Activated T-cell treated with anti-CD3 and anti-CD28 coated beads, Interleukin-2, amount 50 U/mL, for 72 hours (primary cell): ENCODE data around the gene IRS1. TPM values are rescaled to one million over a fixed set of nuclear protein-coding genes. Genes with fewer than 3 reads are reported as not detected.
A peak's percentile ranks its signal among the peaks of the same experiment; 100 is the strongest.

Source experiments
- ATAC-seq, 2 donors: fragments of 150-1000 bp; cut with Tn5 transposase; replicated peaks in 1 of 2; 2 replicates each; pipeline ENCODE4 v1.10.0; 2021; ENCODE audit warnings: moderate library complexity in 2 of 2, mild to moderate bottlenecking in 1 of 2
- DNase-seq, 2 donors: peaks; one replicate each; pipeline ENCODE4 v3.0.0; 2021 to 2022; ENCODE audit warnings: mixed read lengths in 1 of 2
- H3K27ac Mint-ChIP-seq: one replicate; pipeline ENCODE4 v1.8.0; 2022; ENCODE audit warnings: mild to moderate bottlenecking, moderate library complexity, mixed read lengths
- H3K27me3 Mint-ChIP-seq: one replicate; pipeline ENCODE4 v1.8.0; 2022; ENCODE audit warnings: low read depth, mixed read lengths
- H3K36me3 Mint-ChIP-seq, 2 donors: one replicate each; pipeline ENCODE4 v1.8.0; 2022; ENCODE audit warnings: mixed read lengths in 2 of 2, mild to moderate bottlenecking in 1 of 2; ENCODE audit not compliant: insufficient read depth in 2 of 2
- H3K4me1 Mint-ChIP-seq: one replicate; pipeline ENCODE4 v1.8.0; 2022; ENCODE audit warnings: low read depth, mixed read lengths
- H3K4me3 Mint-ChIP-seq, 2 donors: one replicate each; pipeline ENCODE4 v1.8.0; 2022; ENCODE audit warnings: mild to moderate bottlenecking in 2 of 2, mixed read lengths in 2 of 2, moderate library complexity in 2 of 2
- H3K9me3 Mint-ChIP-seq, 2 donors: one replicate each; pipeline ENCODE4 v1.8.0; 2022; ENCODE audit warnings: mixed read lengths in 2 of 2
- total RNA-seq, 2 donors: library from RNA; stranded (reverse); gene quantifications; one replicate each; pipeline ENCODE4 v1.2.3, GENCODE V29; 2022

The IRS1 gene
- total RNA-seq, 2 donors from 2014 or later = 2.8 to 4.6 TPM

- H3K9me3 Mint-ChIP-seq = no peaks in the 10 kb centered on the region
- no peaks in the 10 kb centered on the region for H3K27me3 Mint-ChIP-seq
- no peak for DNase-seq
- no peak overlapping the region for H3K4me3 Mint-ChIP-seq
- H3K27ac Mint-ChIP-seq = no peak overlapping the region
- H3K4me1 Mint-ChIP-seq = peaks cover 11% of the 10 kb centered on the region
- H3K36me3 Mint-ChIP-seq = no peaks in the 10 kb centered on the region
- ATAC-seq = no peak
Observed at GRCh38 chr2:226755631-226756030, 44.0 kb downstream of the IRS1 start.

GRCh38 chr2:226754821-226755604, 44.6 kb downstream of the IRS1 start:
- no peaks in the 10 kb centered on the region for H3K9me3 Mint-ChIP-seq
- DNase-seq (no peak), ATAC-seq (no peak)
- H3K27me3 Mint-ChIP-seq = no peaks in the 10 kb centered on the region
- H3K4me1 Mint-ChIP-seq = peaks cover 11% of the 10 kb centered on the region
- H3K36me3 Mint-ChIP-seq = no peaks in the 10 kb centered on the region
- no peak overlapping the region for H3K4me3 Mint-ChIP-seq
- peak overlapping the region; percentile 19 for H3K27ac Mint-ChIP-seq

GRCh38 chr2:226752887-226753286, 46.7 kb downstream of the IRS1 start:
- Mint-ChIP-seq H3K27ac (no peak overlapping the region), H3K36me3 (no peaks in the 10 kb centered on the region), H3K4me1 (peaks cover 11% of the 10 kb centered on the region), H3K9me3 (peaks cover 0 to 1% of the 10 kb centered on the region in 2 donors), H3K27me3 (no peaks in the 10 kb centered on the region), H3K4me3 (no peak overlapping the region)
- no peak for ATAC-seq
- DNase-seq = no peak

DNA sequence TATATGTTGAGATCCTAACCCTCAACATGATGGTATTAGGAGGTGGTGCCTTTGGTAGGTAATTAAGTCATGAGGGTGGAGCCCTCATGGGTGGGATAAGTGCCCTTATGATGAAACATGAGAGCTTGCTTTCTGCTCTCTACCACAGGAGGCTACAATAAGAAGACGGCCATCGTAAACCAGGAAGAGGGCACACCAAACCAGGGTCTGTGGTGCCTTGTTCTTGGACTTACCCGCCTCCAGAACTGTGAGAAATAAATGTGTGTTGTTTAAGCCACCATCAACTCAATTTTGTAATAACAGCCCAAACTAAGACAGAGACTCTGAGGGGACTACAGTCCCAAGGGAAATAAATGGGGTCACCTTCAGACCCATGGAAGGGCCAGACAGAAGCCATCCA, 52.3 kb downstream of the IRS1 start:
- no peak overlapping the region for H3K27ac Mint-ChIP-seq
- no peak overlapping the region for H3K4me3 Mint-ChIP-seq
- DNase-seq (no peak), ATAC-seq (no peak)
- no peaks in the 10 kb centered on the region for H3K4me1 Mint-ChIP-seq
- H3K9me3 Mint-ChIP-seq = peaks cover 0 to 1% of the 10 kb centered on the region in 2 donors
- no peaks in the 10 kb centered on the region for H3K36me3 Mint-ChIP-seq
- no peaks in the 10 kb centered on the region for H3K27me3 Mint-ChIP-seq

DNA sequence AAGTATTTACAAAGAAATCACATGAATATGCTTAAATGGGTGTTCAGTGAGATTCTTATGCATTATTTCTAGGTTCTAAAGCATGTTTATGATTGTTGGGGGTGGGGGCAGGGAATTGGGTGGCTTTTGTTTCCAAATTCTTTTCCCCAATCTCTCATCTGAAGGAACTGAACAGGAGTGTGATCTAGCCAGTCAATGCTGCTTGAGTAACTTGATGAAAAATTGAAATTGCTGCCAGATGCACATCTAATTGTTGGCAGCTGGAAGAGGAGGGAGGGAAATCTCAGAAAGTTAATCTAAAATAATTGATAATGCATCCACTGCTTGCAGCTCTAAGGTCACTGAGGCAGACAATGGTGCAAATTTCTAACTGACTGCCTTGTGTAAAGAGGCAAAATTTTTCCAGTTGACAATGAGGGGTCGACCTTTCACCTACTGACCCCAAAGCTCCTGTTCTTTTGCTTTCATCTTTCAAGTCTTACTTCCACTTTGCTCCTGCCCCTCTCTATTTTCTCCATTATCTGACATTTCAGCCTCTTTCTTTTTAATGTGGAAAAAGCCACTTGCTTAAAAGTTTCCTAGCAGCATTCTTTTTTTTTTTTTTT, 53.3 kb downstream of the IRS1 start:
- Mint-ChIP-seq H3K4me1 (no peaks in the 10 kb centered on the region), H3K4me3 (no peak overlapping the region)

DNA sequence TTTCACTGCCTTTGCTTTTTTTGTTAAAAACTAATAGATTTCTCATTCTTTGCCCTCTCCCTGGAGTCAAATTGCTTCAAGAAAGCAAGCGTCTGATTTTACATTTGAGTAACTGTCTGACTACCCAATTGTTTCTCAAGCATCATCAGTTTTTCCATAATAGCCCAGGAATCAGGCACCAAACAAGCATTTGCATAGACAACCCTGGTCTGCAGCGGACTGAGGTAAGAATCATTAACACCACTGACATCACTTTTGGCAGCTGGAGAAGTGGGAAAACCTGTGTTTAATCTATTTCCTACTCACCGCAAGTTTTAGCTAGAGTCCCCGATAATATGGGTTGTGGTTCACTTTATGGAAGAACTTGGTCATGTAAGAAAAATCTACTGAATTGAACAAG, 55.7 kb downstream of the IRS1 start:
- Mint-ChIP-seq H3K4me3 (no peak overlapping the region), H3K27ac (no peak overlapping the region), H3K9me3 (no peaks in the 10 kb centered on the region), H3K27me3 (no peaks in the 10 kb centered on the region), H3K4me1 (no peaks in the 10 kb centered on the region), H3K36me3 (no peaks in the 10 kb centered on the region)
- ATAC-seq (no peak), DNase-seq (no peak)

More for the DNA sequence above, 53.3 kb downstream of the IRS1 start:
- no peak for ATAC-seq
- peaks cover 0 to 1% of the 10 kb centered on the region in 2 donors for H3K9me3 Mint-ChIP-seq
- no peak for DNase-seq
- H3K27ac Mint-ChIP-seq = no peak overlapping the region
- no peaks in the 10 kb centered on the region for H3K36me3 Mint-ChIP-seq
- no peaks in the 10 kb centered on the region for H3K27me3 Mint-ChIP-seq

DNA sequence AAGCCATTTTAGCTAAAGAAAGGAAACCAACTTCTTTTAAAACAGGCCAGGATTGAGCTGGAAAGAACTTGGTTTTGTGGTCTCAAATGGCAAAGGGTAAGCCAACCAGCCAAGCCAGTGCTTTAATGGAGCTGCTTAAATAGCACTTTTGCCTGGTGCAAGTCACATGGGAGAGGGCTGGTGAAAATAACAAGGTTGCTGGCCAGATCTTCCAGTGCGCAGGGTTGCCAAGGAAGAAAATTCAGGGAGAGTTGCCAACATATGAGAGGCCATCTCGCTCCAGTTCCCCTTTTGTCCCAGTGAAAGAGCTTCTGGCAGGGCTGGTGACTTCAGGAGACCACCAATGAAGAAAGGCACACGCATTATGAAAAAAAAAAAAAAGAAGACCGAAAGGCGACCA, 57.3 kb downstream of the IRS1 start:
- no peak overlapping the region for H3K27ac Mint-ChIP-seq
- no peaks in the 10 kb centered on the region for H3K4me1 Mint-ChIP-seq
- DNase-seq = no peak
- no peaks in the 10 kb centered on the region for H3K9me3 Mint-ChIP-seq
- no peaks in the 10 kb centered on the region for H3K27me3 Mint-ChIP-seq
- no peak for ATAC-seq
- no peak overlapping the region for H3K4me3 Mint-ChIP-seq
- no peaks in the 10 kb centered on the region for H3K36me3 Mint-ChIP-seq

GRCh38 chr2:226740039-226740648, 59.5 kb downstream of the IRS1 start:
- no peak for ATAC-seq
- Mint-ChIP-seq H3K36me3 (no peaks in the 10 kb centered on the region), H3K9me3 (no peaks in the 10 kb centered on the region)

GRCh38 chr2:226739545-226740030, 60.0 kb downstream of the IRS1 start:
- Mint-ChIP-seq H3K27me3 (no peaks in the 10 kb centered on the region), H3K36me3 (no peaks in the 10 kb centered on the region), H3K4me3 (no peak overlapping the region), H3K27ac (no peak overlapping the region), H3K9me3 (no peaks in the 10 kb centered on the region), H3K4me1 (peaks cover 6% of the 10 kb centered on the region)
- ATAC-seq (no peak), DNase-seq (no peak)

More at GRCh38 chr2:226740039-226740648, 59.5 kb downstream of the IRS1 start:
- H3K27me3 Mint-ChIP-seq = no peaks in the 10 kb centered on the region
- no peak overlapping the region for H3K4me3 Mint-ChIP-seq
- H3K27ac Mint-ChIP-seq = no peak overlapping the region
- peaks cover under 1% of the 10 kb centered on the region for H3K4me1 Mint-ChIP-seq
- DNase-seq = no peak

DNA sequence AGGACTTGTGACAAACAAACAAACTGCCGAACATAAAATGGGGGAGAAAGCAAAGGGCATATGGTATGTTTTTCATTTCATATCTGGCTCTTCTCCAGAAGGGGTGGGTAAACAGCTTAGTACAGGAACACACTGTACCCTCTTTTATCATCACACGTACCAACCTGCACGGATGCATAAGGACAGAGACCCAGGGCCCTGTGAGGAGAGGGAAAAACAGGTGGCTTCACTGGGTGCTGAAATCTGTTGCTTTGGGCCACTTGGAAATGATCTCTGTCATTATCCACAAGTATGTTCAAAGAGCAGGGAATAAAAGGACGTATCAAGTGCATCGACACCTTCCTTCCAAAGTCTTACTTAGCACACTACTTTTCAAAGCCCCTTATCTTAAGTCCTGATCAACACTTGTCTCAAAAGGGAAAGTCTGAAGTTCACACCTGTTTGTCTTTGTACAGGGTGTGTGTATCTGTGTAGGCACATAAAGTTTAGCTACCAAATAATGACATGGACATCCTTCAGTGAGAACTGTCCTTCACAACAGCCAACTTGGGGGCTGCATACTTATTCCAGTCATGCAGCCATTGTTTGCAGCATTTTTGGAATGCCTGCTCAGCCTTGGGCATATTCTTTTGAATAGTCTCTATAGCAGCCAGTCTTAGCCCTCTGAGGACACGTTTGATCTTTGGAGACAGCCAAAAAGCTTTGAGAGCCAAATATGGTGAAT, 60.6 kb downstream of the IRS1 start:
- no peak overlapping the region for H3K27ac Mint-ChIP-seq
- DNase-seq (no peak), ATAC-seq (no peak)
- H3K4me3 Mint-ChIP-seq = no peak overlapping the region
- H3K36me3 Mint-ChIP-seq = no peaks in the 10 kb centered on the region
- H3K27me3 Mint-ChIP-seq = no peaks in the 10 kb centered on the region
- H3K9me3 Mint-ChIP-seq = no peaks in the 10 kb centered on the region
- peaks cover 11% of the 10 kb centered on the region for H3K4me1 Mint-ChIP-seq

- no peak for ATAC-seq
- H3K4me3 Mint-ChIP-seq = no peak overlapping the region
- no peaks in the 10 kb centered on the region for H3K9me3 Mint-ChIP-seq
- H3K27me3 Mint-ChIP-seq = no peaks in the 10 kb centered on the region
- H3K36me3 Mint-ChIP-seq = no peaks in the 10 kb centered on the region
- H3K27ac Mint-ChIP-seq = no peak overlapping the region
- no peak for DNase-seq
- peaks cover 11% of the 10 kb centered on the region for H3K4me1 Mint-ChIP-seq
Observed at GRCh38 chr2:226738191-226738820, 61.3 kb downstream of the IRS1 start.

DNA sequence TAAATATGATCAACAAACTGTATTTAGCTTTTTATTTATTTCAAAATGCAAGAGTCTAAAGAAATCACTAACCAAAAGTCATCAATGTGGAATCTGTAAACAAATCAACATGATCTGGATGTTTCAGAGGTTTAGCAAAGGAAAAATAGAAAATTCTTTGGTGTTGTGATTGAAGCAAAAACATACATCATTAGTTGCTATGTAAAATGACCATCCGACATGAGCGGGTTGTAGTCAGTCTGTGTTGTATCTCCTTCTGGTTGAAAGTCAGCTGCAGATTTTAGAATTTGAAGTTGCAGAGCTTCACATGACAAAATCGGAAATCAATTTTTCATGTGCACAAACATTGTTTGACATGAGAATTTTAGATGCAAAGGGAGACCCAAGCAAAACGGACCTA, 63.2 kb downstream of the IRS1 start:
- no peak for DNase-seq
- peaks cover 0 to 3% of the 10 kb centered on the region in 2 donors for H3K9me3 Mint-ChIP-seq
- H3K4me1 Mint-ChIP-seq = peaks cover 11% of the 10 kb centered on the region
- ATAC-seq = no peak
- H3K27ac Mint-ChIP-seq = no peak overlapping the region
- H3K27me3 Mint-ChIP-seq = no peaks in the 10 kb centered on the region
- H3K36me3 Mint-ChIP-seq = no peaks in the 10 kb centered on the region
- no peak overlapping the region for H3K4me3 Mint-ChIP-seq
